HEK293 (cell line): ENCODE data around the gene GRIA1.

Source experiments
- CTCF ChIA-PET: fragments of 350-600 bp; formaldehyde crosslinking; extraction: SDS; loops from one replicate; lab custom pipeline; 2021; ENCODE audit warnings: antibody characterized with exemption; lab: Yijun Ruan, JAX
- POLR2A ChIA-PET: fragments of 300-600 bp; formaldehyde crosslinking; extraction: SDS; loops from one replicate; lab custom pipeline; 2020; ENCODE audit warnings: antibody characterized with exemption, inconsistent platforms; lab: Yijun Ruan, JAX
- H3K27ac ChIP-seq: fragments of 200-500 bp; sonication (Bioruptor generic); 2 replicates; pipeline ENCODE4 v1.5.1; 2014; ENCODE audit warnings: low read depth, low read length, control low read depth, inconsistent platforms; ENCODE audit errors: extremely low read depth
- H3K36me3 ChIP-seq, 2 experiments: fragments of 200-500 bp in 1 of 2; sonication (Bioruptor generic) in 1 of 2; 1 replicate in 1 of 2; 2 replicates in 1 of 2; pipeline ENCODE4 v1.5.1; 2014 to 2017; ENCODE audit warnings: inconsistent platforms in 2 of 2, low read length in 2 of 2; ENCODE audit not compliant: control insufficient read depth in 2 of 2, insufficient read depth in 1 of 2
- H3K4me1 ChIP-seq: fragments of 200-500 bp; sonication (Bioruptor generic); 2 replicates; pipeline ENCODE4 v1.5.1; 2014; ENCODE audit warnings: mild to moderate bottlenecking, low read length, inconsistent platforms; ENCODE audit not compliant: control insufficient read depth, insufficient read depth
- H3K4me3 ChIP-seq: 2 replicates; pipeline ENCODE4 v1.5.1; 2011; ENCODE audit warnings: low read depth, mild to moderate bottlenecking, control low read depth, low read length, moderate library complexity
- H3K9me3 ChIP-seq: fragments of 200-500 bp; sonication (Bioruptor generic); 2 replicates; pipeline ENCODE4 v1.5.1; 2014; ENCODE audit warnings: low read depth, low read length, inconsistent platforms; ENCODE audit not compliant: control insufficient read depth, insufficient read depth
- FEZF1 ChIP-seq: fragments of 450-650 bp; formaldehyde crosslinking; IDR thresholded peaks from 2 replicates; pipeline ENCODE4 v1.5.1; 2016; ENCODE audit warnings: missing biosample characterization, missing genetic modification characterization
- GLIS2 ChIP-seq: fragments of 450-650 bp; formaldehyde crosslinking; IDR thresholded peaks from 2 replicates; pipeline ENCODE4 v1.5.1; 2016; ENCODE audit warnings: missing biosample characterization, missing genetic modification characterization
- KLF10 ChIP-seq: fragments of 450-650 bp; IDR thresholded peaks from 2 replicates; pipeline ENCODE4 v1.5.1; 2018; ENCODE audit warnings: missing biosample characterization, mild to moderate bottlenecking, missing genetic modification characterization
- PATZ1 ChIP-seq: fragments of 450-650 bp; formaldehyde crosslinking; IDR thresholded peaks from 2 replicates; pipeline ENCODE4 v1.5.1; 2016; ENCODE audit warnings: missing biosample characterization, missing genetic modification characterization
- ZNF114 ChIP-seq: fragments of 450-650 bp; formaldehyde crosslinking; IDR thresholded peaks from 2 replicates; pipeline ENCODE4 v1.5.0; 2017; ENCODE audit warnings: missing biosample characterization, missing genetic modification characterization
- ZNF140 ChIP-seq: fragments of 450-650 bp; formaldehyde crosslinking; IDR thresholded peaks from 2 replicates; pipeline ENCODE4 v1.5.1; 2016; ENCODE audit warnings: missing biosample characterization, missing genetic modification characterization
- ZNF175 ChIP-seq: fragments of 450-650 bp; formaldehyde crosslinking; IDR thresholded peaks from 2 replicates; pipeline ENCODE4 v1.5.1; 2016; ENCODE audit warnings: missing biosample characterization, missing genetic modification characterization
- ZNF184 ChIP-seq: fragments of 450-650 bp; IDR thresholded peaks from 2 replicates; pipeline ENCODE4 v1.5.1; 2018; ENCODE audit warnings: missing biosample characterization, mild to moderate bottlenecking, missing genetic modification characterization
- ZNF23 ChIP-seq: fragments of 450-650 bp; formaldehyde crosslinking; IDR thresholded peaks from 2 replicates; pipeline ENCODE4 v1.5.1; 2016; ENCODE audit warnings: missing biosample characterization, missing genetic modification characterization, borderline replicate concordance
- ZNF560 ChIP-seq: fragments of 450-650 bp; formaldehyde crosslinking; IDR thresholded peaks from 2 replicates; pipeline ENCODE4 v1.5.1; 2017; ENCODE audit warnings: missing biosample characterization, missing genetic modification characterization, borderline replicate concordance
- ZNF585B ChIP-seq: fragments of 450-650 bp; formaldehyde crosslinking; IDR thresholded peaks from 2 replicates; pipeline ENCODE4 v1.5.1; 2016; ENCODE audit warnings: missing biosample characterization, missing genetic modification characterization
- ZNF658 ChIP-seq: fragments of 450-650 bp; formaldehyde crosslinking; IDR thresholded peaks from 2 replicates; pipeline ENCODE4; 2016; ENCODE audit warnings: missing biosample characterization, missing genetic modification characterization
- ZNF670 ChIP-seq: fragments of 450-650 bp; formaldehyde crosslinking; IDR thresholded peaks from 2 replicates; pipeline ENCODE4 v1.5.1; 2016; ENCODE audit warnings: missing biosample characterization, missing genetic modification characterization, low read depth
- ZNF677 ChIP-seq: fragments of 450-650 bp; IDR thresholded peaks from 2 replicates; pipeline ENCODE4 v1.5.0; 2018; ENCODE audit warnings: missing biosample characterization, mild to moderate bottlenecking, missing genetic modification characterization, moderate library complexity
- ZSCAN16 ChIP-seq: fragments of 450-650 bp; formaldehyde crosslinking; IDR thresholded peaks from 2 replicates; pipeline ENCODE4 v1.5.1; 2016; ENCODE audit warnings: missing biosample characterization, missing genetic modification characterization
- TF ChIP-seq, protein P1 (sequence below): fragments of 450-650 bp; formaldehyde crosslinking; IDR thresholded peaks from 2 replicates; pipeline ENCODE4 v1.5.1; 2016; ENCODE audit warnings: missing biosample characterization, missing genetic modification characterization
- TF ChIP-seq, protein P2 (sequence below): fragments of 450-650 bp; formaldehyde crosslinking; IDR thresholded peaks from 2 replicates; pipeline ENCODE4 v1.5.1; 2016; ENCODE audit warnings: missing biosample characterization, missing genetic modification characterization
- TF ChIP-seq, protein P3 (sequence below): fragments of 450-650 bp; formaldehyde crosslinking; IDR thresholded peaks from 2 replicates; pipeline ENCODE4 v1.5.1; 2016; ENCODE audit warnings: missing biosample characterization, missing genetic modification characterization

The GRIA1 gene

DNA sequence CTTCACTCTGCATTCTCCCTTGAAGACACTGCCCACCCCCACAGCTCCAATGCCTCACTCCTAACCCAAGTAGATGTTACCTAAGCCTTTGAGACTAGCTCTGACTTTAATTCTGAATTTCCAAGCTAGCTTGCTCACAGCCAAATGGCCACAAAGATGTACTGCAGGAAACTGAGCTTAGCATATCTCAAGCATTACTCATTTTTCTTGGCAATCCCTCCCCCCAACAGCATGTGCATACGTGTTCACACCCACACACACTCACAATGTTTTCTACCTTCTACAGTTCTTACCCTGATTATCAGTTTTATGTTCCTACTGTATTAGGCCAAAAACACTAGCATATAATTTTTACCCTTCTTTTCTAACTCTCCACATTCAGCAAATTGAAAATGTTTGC is 13.7 kb upstream of the GRIA1 start:
- POLR2A ChIA-PET, result no interaction called here
- TF ChIP-seq, protein P1, sequence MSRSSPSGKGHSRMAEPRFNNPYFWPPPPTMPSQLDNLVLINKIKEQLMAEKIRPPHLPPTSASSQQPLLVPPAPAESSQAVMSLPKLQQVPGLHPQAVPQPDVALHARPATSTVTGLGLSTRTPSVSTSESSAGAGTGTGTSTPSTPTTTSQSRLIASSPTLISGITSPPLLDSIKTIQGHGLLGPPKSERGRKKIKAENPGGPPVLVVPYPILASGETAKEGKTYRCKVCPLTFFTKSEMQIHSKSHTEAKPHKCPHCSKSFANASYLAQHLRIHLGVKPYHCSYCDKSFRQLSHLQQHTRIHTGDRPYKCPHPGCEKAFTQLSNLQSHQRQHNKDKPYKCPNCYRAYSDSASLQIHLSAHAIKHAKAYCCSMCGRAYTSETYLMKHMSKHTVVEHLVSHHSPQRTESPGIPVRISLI (tag by site-specific recombination), result no peak
- TF ChIP-seq ZNF23 (tag by site-specific recombination), result no peak
- no peak for TF ChIP-seq ZNF677 (tag by site-specific recombination)
- no peak for TF ChIP-seq ZNF658 (tag by site-specific recombination)
- no peak for TF ChIP-seq KLF10 (tag by site-specific recombination)
- no peak for TF ChIP-seq ZNF184 (tag by site-specific recombination)
- TF ChIP-seq ZNF560 (tag by site-specific recombination), result no peak
- TF ChIP-seq, protein P2, sequence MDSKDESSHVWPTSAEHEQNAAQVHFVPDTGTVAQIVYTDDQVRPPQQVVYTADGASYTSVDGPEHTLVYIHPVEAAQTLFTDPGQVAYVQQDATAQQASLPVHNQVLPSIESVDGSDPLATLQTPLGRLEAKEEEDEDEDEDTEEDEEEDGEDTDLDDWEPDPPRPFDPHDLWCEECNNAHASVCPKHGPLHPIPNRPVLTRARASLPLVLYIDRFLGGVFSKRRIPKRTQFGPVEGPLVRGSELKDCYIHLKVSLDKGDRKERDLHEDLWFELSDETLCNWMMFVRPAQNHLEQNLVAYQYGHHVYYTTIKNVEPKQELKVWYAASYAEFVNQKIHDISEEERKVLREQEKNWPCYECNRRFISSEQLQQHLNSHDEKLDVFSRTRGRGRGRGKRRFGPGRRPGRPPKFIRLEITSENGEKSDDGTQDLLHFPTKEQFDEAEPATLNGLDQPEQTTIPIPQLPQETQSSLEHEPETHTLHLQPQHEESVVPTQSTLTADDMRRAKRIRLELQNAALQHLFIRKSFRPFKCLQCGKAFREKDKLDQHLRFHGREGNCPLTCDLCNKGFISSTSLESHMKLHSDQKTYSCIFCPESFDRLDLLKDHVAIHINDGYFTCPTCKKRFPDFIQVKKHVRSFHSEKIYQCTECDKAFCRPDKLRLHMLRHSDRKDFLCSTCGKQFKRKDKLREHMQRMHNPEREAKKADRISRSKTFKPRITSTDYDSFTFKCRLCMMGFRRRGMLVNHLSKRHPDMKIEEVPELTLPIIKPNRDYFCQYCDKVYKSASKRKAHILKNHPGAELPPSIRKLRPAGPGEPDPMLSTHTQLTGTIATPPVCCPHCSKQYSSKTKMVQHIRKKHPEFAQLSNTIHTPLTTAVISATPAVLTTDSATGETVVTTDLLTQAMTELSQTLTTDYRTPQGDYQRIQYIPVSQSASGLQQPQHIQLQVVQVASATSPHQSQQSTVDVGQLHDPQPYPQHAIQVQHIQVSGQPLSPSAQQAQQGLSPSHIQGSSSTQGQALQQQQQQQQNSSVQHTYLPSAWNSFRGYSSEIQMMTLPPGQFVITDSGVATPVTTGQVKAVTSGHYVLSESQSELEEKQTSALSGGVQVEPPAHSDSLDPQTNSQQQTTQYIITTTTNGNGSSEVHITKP, result no peak
- TF ChIP-seq, all 188 proteins: peak for 0
- no peak overlapping the region for H3K4me3 ChIP-seq
- H3K9me3 ChIP-seq, result no peaks in the 10 kb centered on the region
- no peaks in the 10 kb centered on the region for H3K36me3 ChIP-seq
- no peak overlapping the region for H3K27ac ChIP-seq
- 0 out of 2 replicates have a peak, but pooled peaks cover 2% of the 10 kb centered on the region for H3K4me1 ChIP-seq
- CTCF ChIA-PET, result interaction anchor here (0.6 to 1.7 kb wide), 3 partner anchors 19 to 489 kb away, joined by 3 to 5 read pairs (median 3); no protein-coding TSS in a partner anchor

DNA sequence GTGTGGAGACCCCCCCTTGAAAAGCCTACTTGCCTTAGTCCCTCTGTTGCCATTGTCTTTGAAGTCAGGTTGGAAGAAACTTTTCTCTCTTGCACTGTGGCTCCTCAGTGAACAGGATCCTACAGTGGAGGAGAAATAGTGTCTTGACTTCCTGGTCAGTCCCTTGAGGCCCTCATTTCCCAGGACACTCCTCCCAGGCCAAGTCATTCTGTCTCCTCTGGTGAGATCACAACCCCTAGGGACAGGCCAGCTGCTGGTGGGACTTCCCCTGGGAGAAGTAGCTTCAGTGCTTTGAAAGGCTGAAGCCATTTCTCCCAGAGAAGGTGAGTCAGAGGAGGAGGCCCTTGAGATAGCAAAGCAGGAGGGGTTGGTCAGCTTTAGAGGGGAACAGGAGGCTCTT is 10.1 kb upstream of the GRIA1 start:
- no peak overlapping the region for H3K4me3 ChIP-seq
- H3K27ac ChIP-seq, result no peak overlapping the region
- no peak for TF ChIP-seq ZNF140 (tag by site-specific recombination)
- no peak for TF ChIP-seq FEZF1 (tag by site-specific recombination)
- no peak for TF ChIP-seq ZNF114
- TF ChIP-seq, protein P3, sequence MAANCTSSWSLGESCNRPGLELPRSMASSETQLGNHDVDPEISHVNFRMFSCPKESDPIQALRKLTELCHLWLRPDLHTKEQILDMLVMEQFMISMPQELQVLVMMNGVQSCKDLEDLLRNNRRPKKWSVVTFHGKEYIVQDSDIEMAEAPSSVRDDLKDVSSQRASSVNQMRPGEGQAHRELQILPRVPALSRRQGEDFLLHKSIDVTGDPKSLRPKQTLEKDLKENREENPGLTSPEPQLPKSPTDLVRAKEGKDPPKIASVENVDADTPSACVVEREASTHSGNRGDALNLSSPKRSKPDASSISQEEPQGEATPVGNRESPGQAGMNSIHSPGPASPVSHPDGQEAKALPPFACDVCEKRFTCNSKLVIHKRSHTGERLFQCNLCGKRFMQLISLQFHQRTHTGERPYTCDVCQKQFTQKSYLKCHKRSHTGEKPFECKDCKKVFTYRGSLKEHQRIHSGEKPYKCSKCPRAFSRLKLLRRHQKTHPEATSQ (tag by site-specific recombination), result no peak
- TF ChIP-seq ZNF585B, result no peak
- no peak for TF ChIP-seq GLIS2 (tag by site-specific recombination)
- no peak for TF ChIP-seq ZSCAN16
- no peak for TF ChIP-seq ZNF175 (tag by site-specific recombination)
- no peak for TF ChIP-seq PATZ1
- TF ChIP-seq ZNF670 (tag by site-specific recombination), result no peak
- H3K9me3 ChIP-seq, result no peaks in the 10 kb centered on the region
- H3K4me1 ChIP-seq, result 0 out of 2 replicates have a peak, but pooled peaks cover 2% of the 10 kb centered on the region
- ChIA-PET CTCF (no interaction called here), POLR2A (no interaction called here)
- H3K36me3 ChIP-seq, result no peaks in the 10 kb centered on the region
